ENCODE results near the gene INS. TPM values are rescaled to one million over a fixed set of nuclear protein-coding genes. Genes with fewer than 3 reads are reported as not detected.
A peak's percentile ranks its signal among the peaks of the same experiment; 100 is the strongest.

Gene INS
- total and polyA plus RNA-seq, 2 of the 13 experiments (the other 11 are each of a cell fraction or from before 2014, with no cell fraction given), result not detected

GRCh38 chr11:2186669-2187279 lies 25.8 kb upstream of the INS start (continued):
- no peak for TF ChIP-seq E2F5 (CRISPR knock-in tag; conservative IDR thresholded peaks at IDR 0.05)
- TF ChIP-seq ZNF552 (CRISPR knock-in tag; IDR thresholded peaks at IDR 0.05; ENCODE audit: borderline replicate concordance), result no peak
- no peak for TF ChIP-seq RFXANK (CRISPR knock-in tag; IDR thresholded peaks at IDR 0.05)
- TF ChIP-seq MXD4 (CRISPR knock-in tag; IDR thresholded peaks at IDR 0.05), result no peak
- no peak for TF ChIP-seq SMAD9 (CRISPR knock-in tag; IDR thresholded peaks at IDR 0.05)
- peak; percentile 58 for TF ChIP-seq SMC3 (IDR thresholded peaks at IDR 0.05; ENCODE audit: low read length)
- TF ChIP-seq RAD21 (CRISPR knock-in tag; IDR thresholded peaks at IDR 0.05), result peak; percentile 85
- no peak for TF ChIP-seq HDAC2 (CRISPR knock-in tag; IDR thresholded peaks at IDR 0.05)
- TF ChIP-seq ZNF761 (CRISPR knock-in tag; conservative IDR thresholded peaks at IDR 0.05), result no peak
- TF ChIP-seq TBL1XR1 (IDR thresholded peaks at IDR 0.05; ENCODE audit: borderline replicate concordance, low read length, partially characterized antibody), result no peak
- TF ChIP-seq FOXK2 (IDR thresholded peaks at IDR 0.05), result no peak
- no peak for TF ChIP-seq AKAP8 (CRISPR knock-in tag; IDR thresholded peaks at IDR 0.05)
- TF ChIP-seq ZBTB43 (CRISPR knock-in tag; conservative IDR thresholded peaks at IDR 0.05), result no peak
- TF ChIP-seq ZBTB37 (CRISPR knock-in tag; IDR thresholded peaks at IDR 0.05), result no peak
- TF ChIP-seq ZNF432 (CRISPR knock-in tag; IDR thresholded peaks at IDR 0.05; ENCODE audit: borderline replicate concordance), result no peak
- no peak for TF ChIP-seq FOXO4 (CRISPR knock-in tag; conservative IDR thresholded peaks at IDR 0.05)
- TF ChIP-seq ZMYM4 (CRISPR knock-in tag; IDR thresholded peaks at IDR 0.05), result no peak
- 0 out of 2 replicates have a peak, but pooled peaks have one; percentile 54 for TF ChIP-seq HNRNPL (IDR thresholded peaks at IDR 0.05; ENCODE audit: low read depth, low read length)
- peak; percentile 30; the same call in 1 of the 2 replicates for TF ChIP-seq SALL1 (CRISPR knock-in tag; IDR thresholded peaks at IDR 0.05)
- no peak for TF ChIP-seq ZNF451 (CRISPR knock-in tag; IDR thresholded peaks at IDR 0.05)
- TF ChIP-seq PCBP2 (optimal IDR thresholded peaks at IDR 0.05; ENCODE audit: low read depth, low read length, poor library complexity, severe bottlenecking), result no peak
- TF ChIP-seq CBX2 (IDR thresholded peaks at IDR 0.05; ENCODE audit: low read depth, low read length), result no peak
- TF ChIP-seq CBX2 (CRISPR knock-in tag; IDR thresholded peaks at IDR 0.05; ENCODE audit: low read depth), result no peak
- TF ChIP-seq ZNF7 (CRISPR knock-in tag; IDR thresholded peaks at IDR 0.05), result no peak
- TF ChIP-seq PTBP1 (IDR thresholded peaks at IDR 0.05; ENCODE audit: low read depth, low read length, poor library complexity, severe bottlenecking), result no peak
- TF ChIP-seq ZNF747 (CRISPR knock-in tag; IDR thresholded peaks at IDR 0.05; ENCODE audit: borderline replicate concordance), result no peak
- no peak for TF ChIP-seq ZNF10 (CRISPR knock-in tag; IDR thresholded peaks at IDR 0.05; ENCODE audit: borderline replicate concordance, low read depth)

Measured in HepG2 (cell line).